Left ventricle myocardium inferior (tissue), 1 donor: Measurements from ENCODE around the gene CCDC187. TPM values are rescaled to one million over a fixed set of nuclear protein-coding genes. Genes with fewer than 3 reads are reported as not detected.

ENCODE experiments used
- DNase-seq: peaks from one replicate; pipeline ENCODE4 v3.0.0-alpha.2; 2020
- H3K27ac ChIP-seq: fragments of 200-600 bp; replicated peaks from 2 replicates; pipeline ENCODE4 v1.8.0; 2021
- H3K27me3 ChIP-seq: fragments of 200-600 bp; 2 replicates; pipeline ENCODE4 v1.8.0; 2021; ENCODE audit warnings: low read depth
- H3K36me3 ChIP-seq: fragments of 200-600 bp; 2 replicates; pipeline ENCODE4 v1.8.0; 2021
- H3K4me1 ChIP-seq: fragments of 200-600 bp; 2 replicates; pipeline ENCODE4 v1.8.0; 2021
- H3K4me3 ChIP-seq: fragments of 200-600 bp; 2 replicates; pipeline ENCODE4 v1.8.0; 2021; ENCODE audit warnings: mild to moderate bottlenecking, moderate library complexity
- H3K9me3 ChIP-seq: fragments of 200-600 bp; replicated peaks from 2 replicates; pipeline ENCODE4 v1.8.0; 2021
- CTCF ChIP-seq: fragments of 200-600 bp; IDR thresholded peaks from 2 replicates; pipeline ENCODE4 v1.8.0; 2021; ENCODE audit warnings: antibody characterized with exemption, mild to moderate bottlenecking, borderline replicate concordance
- intact Hi-C: fragments of 100-400 bp; cut with micrococcal nuclease; formaldehyde crosslinking; loops from one replicate; pipeline ENCODE4 v1.11.0; 2022
- total RNA-seq: library from RNA; stranded (reverse); fragmentation: NEBNext Ultra II Directional; extraction: Animal tissue kit (Norgen Biotek cat#: 25700); gene quantifications from one replicate; pipeline ENCODE4 v1.2.1, GENCODE V29; 2021
- donor health status: DM: no; HTN: yes; CAD: no; lungs with severe emphysema.

Gene CCDC187
- total RNA-seq, 1 donor from 2014 or later = not detected

- H3K27ac ChIP-seq = no peak overlapping the region
- DNase-seq = no peak
- no peaks in the 10 kb centered on the region for H3K9me3 ChIP-seq
- H3K36me3 ChIP-seq = peaks cover 78% of the 10 kb centered on the region
- TF ChIP-seq CTCF = no peak
- H3K4me3 ChIP-seq = no peak overlapping the region
- no peaks in the 10 kb centered on the region for H3K27me3 ChIP-seq
- intact Hi-C loops = no loop called here
- no peaks in the 10 kb centered on the region for H3K4me1 ChIP-seq
Measured at GRCh38 chr9:136216541-136217244, 87.2 kb downstream of the CCDC187 start.

- no peaks in the 10 kb centered on the region for H3K27me3 ChIP-seq
- no peak overlapping the region for H3K4me3 ChIP-seq
- no peak for DNase-seq
- peaks cover 93% of the 10 kb centered on the region for H3K36me3 ChIP-seq
- H3K27ac ChIP-seq = no peak overlapping the region
- intact Hi-C loops = no loop called here
- H3K4me1 ChIP-seq = no peaks in the 10 kb centered on the region
- no peaks in the 10 kb centered on the region for H3K9me3 ChIP-seq
- TF ChIP-seq CTCF = no peak
Measured at GRCh38 chr9:136213733-136214132, 90.2 kb downstream of the CCDC187 start.

GRCh38 chr9:136212345-136212950, 91.4 kb downstream of the CCDC187 start:
- H3K27me3 ChIP-seq = no peaks in the 10 kb centered on the region
- no peaks in the 10 kb centered on the region for H3K4me1 ChIP-seq
- DNase-seq = no peak
- H3K4me3 ChIP-seq = no peak overlapping the region
- H3K36me3 ChIP-seq = peaks cover 84% of the 10 kb centered on the region
- intact Hi-C loops = no loop called here
- TF ChIP-seq CTCF = no peak
- H3K27ac ChIP-seq = no peak overlapping the region
- H3K9me3 ChIP-seq = no peaks in the 10 kb centered on the region

- Histone ChIP-seq H3K9me3 (no peaks in the 10 kb centered on the region), H3K27ac (no peak overlapping the region), H3K4me3 (no peak overlapping the region), H3K27me3 (no peaks in the 10 kb centered on the region), H3K4me1 (no peaks in the 10 kb centered on the region), H3K36me3 (peaks cover 77% of the 10 kb centered on the region)
- DNase-seq = no peak
- intact Hi-C loops = no loop called here
- no peak for TF ChIP-seq CTCF
Measured at GRCh38 chr9:136211441-136212344, 92.2 kb downstream of the CCDC187 start.

- DNase-seq = no peak
- intact Hi-C loops = no loop called here
Measured at GRCh38 chr9:136211006-136211405, 92.9 kb downstream of the CCDC187 start.

More at GRCh38 chr9:136211006-136211405, 92.9 kb downstream of the CCDC187 start:
- no peaks in the 10 kb centered on the region for H3K9me3 ChIP-seq
- TF ChIP-seq CTCF = no peak
- peaks cover 70% of the 10 kb centered on the region for H3K36me3 ChIP-seq
- no peaks in the 10 kb centered on the region for H3K27me3 ChIP-seq
- H3K4me3 ChIP-seq = no peak overlapping the region
- no peak overlapping the region for H3K27ac ChIP-seq
- no peaks in the 10 kb centered on the region for H3K4me1 ChIP-seq
